HG03521 (cell line): ENCODE results near the gene GRK2.

Experiments used
- ATAC-seq: cut with Tn5 transposase; IDR thresholded peaks from one replicate; pipeline ENCODE4 v1.9.1; 2021; ENCODE audit warnings: mild to moderate bottlenecking, moderate library complexity; ENCODE audit not compliant: unreplicated experiment

GRK2 gene

DNA sequence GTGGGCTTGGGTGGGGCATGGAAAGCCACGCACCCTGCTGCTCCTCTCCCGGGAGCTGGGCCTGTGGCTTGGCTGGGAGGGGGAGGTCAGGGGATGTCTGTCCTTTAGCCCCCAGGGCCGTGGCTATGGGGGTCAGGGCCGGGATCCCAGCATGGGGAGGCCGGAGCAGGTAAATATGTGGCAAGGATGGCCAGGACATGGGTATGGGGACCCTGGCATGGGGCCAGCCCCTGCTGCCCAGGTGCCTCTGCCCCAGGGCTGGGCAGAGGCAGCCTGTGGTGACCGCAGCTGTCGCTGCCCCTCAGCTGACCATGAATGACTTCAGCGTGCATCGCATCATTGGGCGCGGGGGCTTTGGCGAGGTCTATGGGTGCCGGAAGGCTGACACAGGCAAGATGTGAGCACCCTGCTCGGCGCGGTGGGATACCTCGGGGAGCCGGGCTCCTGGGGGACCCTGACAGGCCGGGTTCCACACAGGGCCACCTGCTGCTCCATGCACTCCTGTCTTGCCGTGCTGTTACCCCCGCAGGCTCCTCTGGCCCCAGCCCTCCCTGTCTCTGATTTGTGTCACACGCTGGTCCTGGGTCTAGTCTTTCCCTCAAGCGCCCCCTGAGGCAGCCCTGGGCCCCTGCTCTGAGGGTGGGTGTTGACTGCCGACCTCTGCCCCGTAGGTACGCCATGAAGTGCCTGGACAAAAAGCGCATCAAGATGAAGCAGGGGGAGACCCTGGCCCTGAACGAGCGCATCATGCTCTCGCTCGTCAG lies 14.7 kb downstream of the GRK2 start:
- ATAC-seq = no peak

DNA sequence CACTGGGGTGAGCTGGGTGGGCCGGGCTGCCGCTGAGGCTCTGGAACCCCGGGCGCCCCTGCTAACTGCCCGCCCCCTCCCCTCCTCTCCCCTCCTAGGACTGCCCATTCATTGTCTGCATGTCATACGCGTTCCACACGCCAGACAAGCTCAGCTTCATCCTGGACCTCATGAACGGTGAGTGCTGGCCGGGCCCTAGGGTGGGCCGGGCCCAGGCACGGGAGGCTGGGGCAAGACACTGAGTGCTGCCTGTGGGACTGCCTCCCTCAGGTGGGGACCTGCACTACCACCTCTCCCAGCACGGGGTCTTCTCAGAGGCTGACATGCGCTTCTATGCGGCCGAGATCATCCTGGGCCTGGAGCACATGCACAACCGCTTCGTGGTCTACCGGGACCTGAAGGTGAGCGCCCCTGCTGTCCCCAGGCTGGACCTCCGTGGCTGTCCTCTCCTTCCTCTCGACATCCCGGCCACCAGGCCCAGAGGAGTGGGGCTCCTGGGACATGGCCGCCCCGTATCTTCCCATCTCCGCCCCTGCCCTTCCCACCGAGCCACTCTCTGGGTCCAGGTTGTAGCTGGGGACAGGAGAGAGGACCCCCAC lies 15.4 kb downstream of the GRK2 start:
- ATAC-seq = no peak

GRCh38 chr11:67282155-67282875 lies 16.0 kb downstream of the GRK2 start:
- ATAC-seq = no peak

DNA sequence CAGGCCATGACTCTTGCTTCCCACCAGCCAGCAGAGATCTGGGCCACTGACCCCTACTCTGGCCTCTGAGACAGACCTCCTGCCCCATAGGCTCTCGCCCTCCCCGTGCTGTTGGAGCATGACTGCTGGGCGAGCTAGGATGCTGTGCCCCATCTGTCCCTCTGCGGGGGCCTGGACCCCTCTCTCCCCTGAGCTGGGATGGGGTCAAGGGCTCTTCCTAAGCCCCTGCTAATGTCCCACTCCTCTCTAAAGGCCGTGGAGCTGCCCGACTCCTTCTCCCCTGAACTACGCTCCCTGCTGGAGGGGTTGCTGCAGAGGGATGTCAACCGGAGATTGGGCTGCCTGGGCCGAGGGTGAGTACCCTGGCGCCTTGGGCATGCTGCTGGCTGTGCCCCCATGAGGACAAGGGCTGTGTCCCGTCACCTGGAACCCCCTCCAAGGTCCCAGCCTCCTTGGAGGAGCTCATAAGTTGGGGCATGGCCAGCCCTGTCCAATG lies 16.7 kb downstream of the GRK2 start:
- ATAC-seq = no peak

DNA sequence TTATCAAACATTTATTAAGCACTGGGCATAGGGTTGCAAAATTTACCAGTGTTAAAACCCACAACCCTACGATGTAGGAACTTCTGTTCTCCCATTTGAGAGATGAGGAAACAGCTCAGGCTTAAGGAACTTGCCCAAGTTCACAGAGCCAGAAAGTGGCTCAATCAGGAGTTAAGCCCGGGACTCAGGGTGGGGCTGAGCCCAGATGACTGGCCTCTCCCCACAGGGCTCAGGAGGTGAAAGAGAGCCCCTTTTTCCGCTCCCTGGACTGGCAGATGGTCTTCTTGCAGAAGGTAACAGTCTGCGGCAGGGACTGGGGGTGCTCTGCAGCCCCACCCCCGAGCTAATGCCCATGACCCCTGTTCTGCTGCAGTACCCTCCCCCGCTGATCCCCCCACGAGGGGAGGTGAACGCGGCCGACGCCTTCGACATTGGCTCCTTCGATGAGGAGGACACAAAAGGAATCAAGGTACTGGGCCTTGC lies 17.2 kb downstream of the GRK2 start:
- no peak for ATAC-seq

DNA sequence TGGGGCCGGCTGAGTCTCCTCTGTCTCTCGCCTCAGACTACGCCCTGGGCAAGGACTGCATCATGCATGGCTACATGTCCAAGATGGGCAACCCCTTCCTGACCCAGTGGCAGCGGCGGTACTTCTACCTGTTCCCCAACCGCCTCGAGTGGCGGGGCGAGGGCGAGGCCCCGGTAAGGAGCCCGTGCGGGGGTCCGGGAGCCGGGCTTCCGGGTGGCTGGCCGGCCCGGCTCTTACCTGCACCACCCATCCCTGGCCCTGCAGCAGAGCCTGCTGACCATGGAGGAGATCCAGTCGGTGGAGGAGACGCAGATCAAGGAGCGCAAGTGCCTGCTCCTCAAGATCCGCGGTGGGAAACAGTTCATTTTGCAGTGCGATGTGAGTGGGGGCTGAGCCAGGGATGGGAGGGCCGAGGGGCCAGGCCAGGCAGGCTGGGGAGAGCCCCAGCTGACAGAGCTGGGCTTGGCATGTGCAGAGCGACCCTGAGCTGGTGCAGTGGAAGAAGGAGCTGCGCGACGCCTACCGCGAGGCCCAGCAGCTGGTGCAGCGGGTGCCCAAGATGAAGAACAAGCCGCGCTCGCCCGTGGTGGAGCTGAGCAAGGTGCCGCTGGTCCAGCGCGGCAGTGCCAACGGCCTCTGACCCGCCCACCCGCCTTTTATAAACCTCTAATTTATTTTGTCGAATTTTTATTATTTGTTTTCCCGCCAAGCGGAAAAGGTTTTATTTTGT lies 18.7 kb downstream of the GRK2 start:
- ATAC-seq = no peak

GRCh38 chr11:67285541-67286498 lies 19.5 kb downstream of the GRK2 start:
- no peak for ATAC-seq

- no peak for ATAC-seq
Measured at GRCh38 chr11:67286621-67287333, 20.5 kb downstream of the GRK2 start.

DNA sequence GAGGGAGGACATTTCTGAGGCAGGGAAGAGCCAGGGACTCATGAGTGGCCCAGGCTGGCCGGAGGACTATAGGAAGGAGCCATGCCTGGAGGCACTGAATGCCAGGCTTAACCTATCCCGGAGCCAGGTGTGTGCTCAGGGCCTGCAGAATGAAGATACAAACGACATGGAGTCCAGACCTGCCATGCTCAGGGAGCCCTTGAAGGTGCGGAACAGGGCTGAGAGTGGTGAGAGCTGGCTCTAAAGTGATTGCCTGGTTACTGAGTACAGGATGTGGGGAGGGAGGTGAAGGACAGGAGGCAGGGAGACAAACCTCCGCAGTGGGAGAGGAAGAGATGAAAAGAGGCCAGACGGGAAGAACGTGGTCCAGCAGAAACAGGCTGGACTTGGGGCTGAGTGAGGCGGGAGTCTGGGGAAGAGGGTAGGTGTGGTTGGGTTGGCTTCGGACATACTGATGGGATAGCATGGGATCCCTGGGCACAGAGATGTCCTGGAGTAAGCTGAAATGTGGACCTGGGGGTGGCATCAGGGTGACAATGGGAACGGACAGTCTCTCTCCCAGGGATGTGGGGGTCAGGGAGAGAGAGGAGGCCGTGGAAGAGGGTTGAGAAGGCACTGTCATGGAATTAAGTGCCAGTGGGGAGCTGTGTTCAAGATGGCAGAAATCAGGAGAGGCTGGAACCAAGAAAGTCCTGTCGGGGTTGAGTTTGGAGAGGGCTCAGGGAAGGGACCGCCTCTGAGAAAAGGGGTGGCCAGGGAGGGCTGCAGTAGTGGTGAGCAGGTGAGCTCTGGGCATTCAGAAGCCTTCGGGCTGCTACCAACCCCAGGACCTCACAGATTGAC lies 21.3 kb downstream of the GRK2 start:
- ATAC-seq = no peak

DNA sequence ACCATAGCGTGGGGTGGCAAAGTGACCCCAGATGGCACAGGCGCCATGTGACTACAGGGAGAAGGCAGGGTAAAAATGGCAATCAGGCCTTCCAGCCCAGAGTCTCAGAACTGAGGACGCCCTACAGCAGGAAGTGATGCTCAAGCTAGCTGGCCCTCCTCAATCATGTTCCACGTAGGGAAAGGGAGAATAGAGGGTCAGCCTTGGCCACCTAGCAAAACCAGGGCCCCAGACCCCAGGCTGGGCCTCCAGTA lies 21.9 kb downstream of the GRK2 start:
- ATAC-seq = no peak

GRCh38 chr11:67288452-67289225 lies 22.4 kb downstream of the GRK2 start:
- ATAC-seq = peak; percentile 66

- ATAC-seq = no peak
Measured at GRCh38 chr11:67289226-67289650, 23.0 kb downstream of the GRK2 start, which contains the start of gene ANKRD13D. Gene ANKRD13D, plus strand, starts transcription at chr11:67289303. Its CDS starts 158 bp downstream, at chr11:67289461.

- ATAC-seq = no peak
Measured at GRCh38 chr11:67289651-67290479, 23.6 kb downstream of the GRK2 start.

DNA sequence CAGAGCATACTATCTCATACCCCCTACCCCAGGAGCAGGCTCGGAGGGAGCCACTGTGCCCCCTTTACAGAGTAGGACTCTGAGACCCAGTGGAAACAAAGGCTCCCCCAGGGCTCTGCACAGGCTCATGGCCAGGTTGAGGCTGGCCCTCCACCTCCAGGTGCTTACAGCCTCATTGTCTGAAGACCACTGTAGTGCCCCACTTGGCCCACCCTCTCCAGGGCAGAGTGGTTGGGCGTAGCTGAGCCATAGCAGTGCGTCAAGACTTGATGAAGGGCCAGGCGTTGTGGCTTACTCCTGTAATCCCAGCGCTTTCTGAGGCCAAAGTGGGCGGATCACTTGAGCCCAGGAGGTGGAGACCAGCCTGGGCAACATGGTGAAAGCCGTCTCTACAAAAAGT lies 24.5 kb downstream of the GRK2 start:
- no peak for ATAC-seq

DNA sequence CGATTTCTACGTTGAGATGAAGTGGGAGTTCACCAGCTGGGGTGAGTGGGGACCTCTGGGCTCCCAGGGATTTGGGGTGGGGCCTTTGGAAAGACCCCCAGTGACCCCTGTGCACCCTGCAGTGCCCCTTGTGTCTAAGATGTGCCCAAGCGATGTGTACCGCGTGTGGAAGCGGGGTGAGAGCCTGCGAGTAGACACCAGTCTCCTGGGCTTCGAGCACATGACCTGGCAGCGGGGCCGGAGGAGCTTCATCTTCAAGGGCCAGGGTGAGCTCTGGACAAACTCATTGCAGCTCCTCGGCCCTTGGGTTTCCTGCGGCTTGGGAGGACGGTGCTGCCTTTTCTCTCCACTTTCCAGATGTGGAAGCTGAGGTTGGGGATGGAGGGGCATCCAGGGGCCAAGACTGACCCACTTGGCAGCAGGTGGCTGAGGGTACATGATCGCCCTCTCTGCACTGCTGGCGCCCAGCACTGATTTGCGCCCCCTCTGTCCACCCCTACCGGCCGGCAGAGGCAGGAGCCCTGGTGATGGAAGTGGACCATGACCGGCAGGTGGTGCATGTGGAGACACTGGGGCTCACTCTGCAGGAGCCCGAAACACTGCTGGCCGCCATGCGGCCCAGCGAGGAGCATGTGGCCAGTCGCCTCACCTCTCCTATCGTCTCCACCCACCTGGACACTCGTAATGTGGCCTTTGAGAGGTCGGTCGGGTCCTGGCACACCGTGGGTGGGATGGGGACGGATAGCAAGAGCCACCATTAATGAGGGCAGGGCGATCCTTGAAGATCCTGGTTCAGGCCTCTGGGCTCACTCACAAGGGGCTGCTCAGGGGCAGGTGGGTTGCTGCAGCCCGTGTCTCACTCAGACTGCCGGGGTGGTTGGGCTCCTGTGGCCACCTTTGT lies 25.5 kb downstream of the GRK2 start:
- no peak for ATAC-seq

GRCh38 chr11:67292671-67293070 lies 26.4 kb downstream of the GRK2 start:
- no peak for ATAC-seq
